K562 (cell line): ENCODE data around the gene CDH1. TPM values are rescaled to one million over a fixed set of nuclear protein-coding genes. Genes with fewer than 3 reads are reported as not detected.

ENCODE experiments used
- CLOCK ChIP-seq: fragments of 250-450 bp; sonication (Bioruptor Pico); IDR thresholded peaks from 2 replicates; pipeline ENCODE4 v1.4.0; 2020; ENCODE audit warnings: mild to moderate bottlenecking, moderate library complexity, borderline replicate concordance
- CREBBP ChIP-seq: IDR thresholded peaks from one replicate; pipeline ENCODE4 v1.6.1; 2012; ENCODE audit warnings: low read depth, mild to moderate bottlenecking, control low read depth, inconsistent platforms, low read length
- ELF4 ChIP-seq: fragments of 450-650 bp; formaldehyde crosslinking; IDR thresholded peaks from 2 replicates; pipeline ENCODE4 v1.4.0; 2022; ENCODE audit warnings: missing genetic modification characterization
- ETS2 ChIP-seq: IDR thresholded peaks from 2 replicates; pipeline ENCODE4 v1.6.1; 2016; ENCODE audit warnings: borderline replicate concordance, missing genetic modification characterization, mild to moderate bottlenecking, moderate library complexity, missing compliant biosample characterization; ENCODE audit not compliant: poor library complexity, severe bottlenecking
- FOXA1 ChIP-seq: fragments of 450-650 bp; IDR thresholded peaks from 2 replicates; pipeline ENCODE4 v1.6.1; 2016; ENCODE audit warnings: mild to moderate bottlenecking, borderline replicate concordance
- FUS ChIP-seq: fragments of 200-400 bp; formaldehyde crosslinking; optimal IDR thresholded peaks from 2 replicates; pipeline ENCODE3; 2017; ENCODE audit warnings: low read depth, low read length
- GATA2 ChIP-seq: sonication (generic); formaldehyde crosslinking; IDR thresholded peaks from 2 replicates; pipeline ENCODE4 v1.4.0; 2020; ENCODE audit warnings: mild to moderate bottlenecking, missing genetic modification reagents
- GTF2E2 ChIP-seq: fragments of 200-800 bp; sonication (Bioruptor generic); IDR thresholded peaks from 2 replicates; pipeline ENCODE4 v1.6.1; 2016; ENCODE audit warnings: missing genetic modification characterization, missing compliant biosample characterization
- HBP1 ChIP-seq: fragments of 450-650 bp; formaldehyde crosslinking; IDR thresholded peaks from 2 replicates; pipeline ENCODE4 v1.4.0; 2022; ENCODE audit warnings: missing genetic modification characterization
- HNRNPUL1 ChIP-seq: fragments of 200-400 bp; formaldehyde crosslinking; IDR thresholded peaks from 2 replicates; pipeline ENCODE4 v1.6.1; 2017; ENCODE audit warnings: low read length
- NCOR1 ChIP-seq: fragments of 450-650 bp; IDR thresholded peaks from 2 replicates; pipeline ENCODE4 v1.6.1; 2016; ENCODE audit warnings: mild to moderate bottlenecking, moderate library complexity
- NR2C2 ChIP-seq, 2 experiments: fragments of 200-800 bp in 1 of 2; sonication (Bioruptor generic) in 1 of 2; sonication (generic) in 1 of 2; formaldehyde crosslinking in 1 of 2; IDR thresholded peaks; 2 replicates each; pipeline versions ENCODE4 v1.6.1 to v1.8.0; 2016 to 2022; ENCODE audit warnings: mild to moderate bottlenecking in 1 of 2, missing compliant biosample characterization in 1 of 2, missing genetic modification characterization in 1 of 2, missing genetic modification reagents in 1 of 2
- POLR2B ChIP-seq: fragments of 450-650 bp; IDR thresholded peaks from 2 replicates; pipeline ENCODE4 v1.6.1; 2018; ENCODE audit warnings: low read depth; ENCODE audit not compliant: partially characterized antibody
- RAD51 ChIP-seq: fragments of 450-650 bp; IDR thresholded peaks from 2 replicates; pipeline ENCODE4 v1.7.1; 2016; ENCODE audit warnings: low read depth, mild to moderate bottlenecking, borderline replicate concordance
- SMAD1 ChIP-seq: fragments of 150-350 bp; IDR thresholded peaks from 2 replicates; pipeline ENCODE4 v1.6.1; 2014; ENCODE audit warnings: low read length, low read depth; ENCODE audit not compliant: partially characterized antibody
- ZFX ChIP-seq: sonication (generic); formaldehyde crosslinking; IDR thresholded peaks from 2 replicates; pipeline ENCODE4 v1.8.0; 2022; ENCODE audit warnings: mild to moderate bottlenecking, missing genetic modification reagents, moderate library complexity
- ZNF431 ChIP-seq: sonication (generic); formaldehyde crosslinking; IDR thresholded peaks from 2 replicates; pipeline ENCODE4 v1.8.0; 2022; ENCODE audit warnings: mild to moderate bottlenecking, missing genetic modification reagents
- polyA plus RNA-seq, 8 experiments: library from polyadenylated mRNA; depleted of rRNA in 4 of 8; stranded (reverse) in 5 of 8; unstranded in 3 of 8; fragments of >200 nt; fragmentation: Nextera tagmentation in 2 of 8; fragmentation: Illumina TruSeq in 1 of 8; extraction: Ambion mirVana in 2 of 8; extraction: Trizol in 1 of 8; gene quantifications; 2 replicates each; pipeline versions ENCODE4 v1.2.1 to v1.2.3, GENCODE V29; 2011 to 2014; ENCODE audit warnings: inconsistent platforms in 1 of 8, missing spikeins in 1 of 8
- total RNA-seq, 7 experiments: library from RNA; depleted of rRNA in 6 of 7; stranded (reverse); fragments of >200 nt in 6 of 7; fragmentation: Illumina TruSeq in 2 of 7; extraction: Trizol in 2 of 7; gene quantifications; 2 replicates each; pipeline versions ENCODE4 v1.2.1 to v1.2.3, GENCODE V29; 2011 to 2021; ENCODE audit warnings: low replicate concordance in 1 of 7
- TF ChIP-seq, protein P1 (sequence below): conservative IDR thresholded peaks from 2 replicates; pipeline ENCODE4 v1.6.1; 2011; ENCODE audit warnings: low read depth, mild to moderate bottlenecking, low read length; ENCODE audit not compliant: control insufficient read depth
- TF ChIP-seq, protein P2 (sequence below): sonication (generic); formaldehyde crosslinking; IDR thresholded peaks from 2 replicates; pipeline ENCODE4 v1.9.0; 2022; ENCODE audit warnings: mild to moderate bottlenecking, missing genetic modification reagents
- TF ChIP-seq, protein P3 (sequence below): fragments of 250-450 bp; sonication (Bioruptor Pico); IDR thresholded peaks from 2 replicates; pipeline ENCODE4 v1.8.0; 2022; ENCODE audit warnings: moderate library complexity, mild to moderate bottlenecking, inconsistent platforms

The CDH1 gene
- total and polyA plus RNA-seq, 9 of the 15 experiments (the other 6 are each of a cell fraction or from before 2014, with no cell fraction given): 0.01 to 0.69 TPM; not detected in 7

- TF ChIP-seq HNRNPUL1 (no peak), HBP1 (CRISPR knock-in tag) (no peak), ZNF431 (CRISPR knock-in tag) (no peak), RAD51 (no peak), CLOCK (CRISPR knock-in tag) (no peak), FUS (no peak), NR2C2 (CRISPR knock-in tag; IDR thresholded peaks at IDR 0.05) (no peak), NR2C2 (tag; IDR thresholded peaks at IDR 0.05) (no peak), ELF4 (CRISPR knock-in tag) (no peak), NCOR1 (no peak), CREBBP (no peak), GTF2E2 (no peak), POLR2B (no peak), SMAD1 (no peak), ETS2 (no peak), ZFX (CRISPR knock-in tag) (no peak), FOXA1 (no peak), GATA2 (no peak)
- TF ChIP-seq, protein P1, sequence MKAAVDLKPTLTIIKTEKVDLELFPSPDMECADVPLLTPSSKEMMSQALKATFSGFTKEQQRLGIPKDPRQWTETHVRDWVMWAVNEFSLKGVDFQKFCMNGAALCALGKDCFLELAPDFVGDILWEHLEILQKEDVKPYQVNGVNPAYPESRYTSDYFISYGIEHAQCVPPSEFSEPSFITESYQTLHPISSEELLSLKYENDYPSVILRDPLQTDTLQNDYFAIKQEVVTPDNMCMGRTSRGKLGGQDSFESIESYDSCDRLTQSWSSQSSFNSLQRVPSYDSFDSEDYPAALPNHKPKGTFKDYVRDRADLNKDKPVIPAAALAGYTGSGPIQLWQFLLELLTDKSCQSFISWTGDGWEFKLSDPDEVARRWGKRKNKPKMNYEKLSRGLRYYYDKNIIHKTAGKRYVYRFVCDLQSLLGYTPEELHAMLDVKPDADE: no peak
- TF ChIP-seq, protein P2, sequence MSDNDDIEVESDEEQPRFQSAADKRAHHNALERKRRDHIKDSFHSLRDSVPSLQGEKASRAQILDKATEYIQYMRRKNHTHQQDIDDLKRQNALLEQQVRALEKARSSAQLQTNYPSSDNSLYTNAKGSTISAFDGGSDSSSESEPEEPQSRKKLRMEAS (CRISPR knock-in tag): no peak
- TF ChIP-seq, protein P3, sequence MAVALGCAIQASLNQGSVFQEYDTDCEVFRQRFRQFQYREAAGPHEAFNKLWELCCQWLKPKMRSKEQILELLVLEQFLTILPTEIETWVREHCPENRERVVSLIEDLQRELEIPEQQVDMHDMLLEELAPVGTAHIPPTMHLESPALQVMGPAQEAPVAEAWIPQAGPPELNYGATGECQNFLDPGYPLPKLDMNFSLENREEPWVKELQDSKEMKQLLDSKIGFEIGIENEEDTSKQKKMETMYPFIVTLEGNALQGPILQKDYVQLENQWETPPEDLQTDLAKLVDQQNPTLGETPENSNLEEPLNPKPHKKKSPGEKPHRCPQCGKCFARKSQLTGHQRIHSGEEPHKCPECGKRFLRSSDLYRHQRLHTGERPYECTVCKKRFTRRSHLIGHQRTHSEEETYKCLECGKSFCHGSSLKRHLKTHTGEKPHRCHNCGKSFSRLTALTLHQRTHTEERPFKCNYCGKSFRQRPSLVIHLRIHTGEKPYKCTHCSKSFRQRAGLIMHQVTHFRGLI (CRISPR knock-in tag): no peak
Observed at GRCh38 chr16:68704232-68704867, 32.7 kb upstream of the CDH1 start (continued).
